DND-41 (cell line): ENCODE measurements around the gene TOMM40L.

Experiments
- EZH2 ChIP-seq: IDR thresholded peaks from 3 replicates; pipeline ENCODE4 v1.6.1; 2012; ENCODE audit warnings: borderline replicate concordance, low read depth, mild to moderate bottlenecking, moderate library complexity, low read length, inconsistent platforms; ENCODE audit not compliant: severe bottlenecking
- TF ChIP-seq, protein P1 (sequence below): IDR thresholded peaks from 2 replicates; pipeline ENCODE4 v1.5.1; 2012; ENCODE audit warnings: borderline replicate concordance, low read length, moderate library complexity, mild to moderate bottlenecking; ENCODE audit not compliant: poor library complexity, severe bottlenecking; ENCODE audit errors: extremely low read depth

GRCh38 chr1:161244888-161245287 is 19.0 kb downstream of the TOMM40L start:
- TF ChIP-seq, protein P1, sequence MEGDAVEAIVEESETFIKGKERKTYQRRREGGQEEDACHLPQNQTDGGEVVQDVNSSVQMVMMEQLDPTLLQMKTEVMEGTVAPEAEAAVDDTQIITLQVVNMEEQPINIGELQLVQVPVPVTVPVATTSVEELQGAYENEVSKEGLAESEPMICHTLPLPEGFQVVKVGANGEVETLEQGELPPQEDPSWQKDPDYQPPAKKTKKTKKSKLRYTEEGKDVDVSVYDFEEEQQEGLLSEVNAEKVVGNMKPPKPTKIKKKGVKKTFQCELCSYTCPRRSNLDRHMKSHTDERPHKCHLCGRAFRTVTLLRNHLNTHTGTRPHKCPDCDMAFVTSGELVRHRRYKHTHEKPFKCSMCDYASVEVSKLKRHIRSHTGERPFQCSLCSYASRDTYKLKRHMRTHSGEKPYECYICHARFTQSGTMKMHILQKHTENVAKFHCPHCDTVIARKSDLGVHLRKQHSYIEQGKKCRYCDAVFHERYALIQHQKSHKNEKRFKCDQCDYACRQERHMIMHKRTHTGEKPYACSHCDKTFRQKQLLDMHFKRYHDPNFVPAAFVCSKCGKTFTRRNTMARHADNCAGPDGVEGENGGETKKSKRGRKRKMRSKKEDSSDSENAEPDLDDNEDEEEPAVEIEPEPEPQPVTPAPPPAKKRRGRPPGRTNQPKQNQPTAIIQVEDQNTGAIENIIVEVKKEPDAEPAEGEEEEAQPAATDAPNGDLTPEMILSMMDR, result no peak
- TF ChIP-seq EZH2, result no peak
